Measurements from ENCODE around the gene RABGAP1L.

The RABGAP1L gene

DNA sequence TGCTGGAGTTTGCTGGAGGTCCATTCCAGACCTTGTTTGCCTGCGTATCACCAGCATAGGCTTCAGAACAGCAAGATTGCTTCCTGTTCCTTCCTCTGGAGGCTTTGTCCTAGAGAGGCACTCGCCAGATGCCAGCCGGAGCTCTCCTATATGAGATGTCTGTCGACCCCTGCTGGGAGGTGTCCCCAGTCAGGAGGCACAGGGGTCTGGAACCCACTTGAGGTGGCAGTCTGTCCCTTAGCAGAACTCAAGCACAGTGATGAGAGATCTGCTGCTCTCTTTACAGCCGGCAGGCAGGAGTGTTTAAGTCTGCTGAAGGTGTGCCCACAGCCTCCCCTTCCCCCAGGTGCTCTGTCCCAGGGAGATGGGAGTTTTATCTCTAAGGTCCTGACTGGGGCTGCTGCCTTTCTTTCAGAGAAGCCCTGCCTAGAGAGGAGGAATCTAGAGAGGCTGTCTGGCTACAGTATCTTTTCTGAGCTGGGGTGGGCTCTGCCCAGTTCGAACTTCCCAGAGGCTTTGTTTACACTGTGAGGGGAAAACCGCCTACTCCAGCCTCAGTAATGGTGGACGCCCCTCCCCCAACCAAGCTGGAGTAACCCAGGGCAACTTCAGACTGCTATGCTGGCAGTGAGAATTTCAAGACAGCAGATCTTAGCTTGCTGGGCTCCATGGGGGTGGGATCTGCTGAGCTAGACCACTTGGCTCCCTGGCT lies 493.4 kb downstream of the RABGAP1L start:
- H3K4me3 ChIP-seq (ENCODE audit: low read length): no peak overlapping the region
- no peak for TF ChIP-seq CTCF (conservative IDR thresholded peaks at IDR 0.05; ENCODE audit: low read depth, low read length)
- DNase-seq (ENCODE audit: low read depth): no peak

- no peak overlapping the region for H3K4me3 ChIP-seq (ENCODE audit: low read length)
- TF ChIP-seq CTCF (conservative IDR thresholded peaks at IDR 0.05; ENCODE audit: low read depth, low read length): no peak
- no peak for DNase-seq (ENCODE audit: low read depth)
Measured at GRCh38 chr1:174654560-174654959, 495.2 kb downstream of the RABGAP1L start.

GRCh38 chr1:174656409-174657059 lies 497.2 kb downstream of the RABGAP1L start:
- DNase-seq (ENCODE audit: low read depth): no peak
- H3K4me3 ChIP-seq (ENCODE audit: low read length): no peak overlapping the region
- TF ChIP-seq CTCF (conservative IDR thresholded peaks at IDR 0.05; ENCODE audit: low read depth, low read length): no peak

DNA sequence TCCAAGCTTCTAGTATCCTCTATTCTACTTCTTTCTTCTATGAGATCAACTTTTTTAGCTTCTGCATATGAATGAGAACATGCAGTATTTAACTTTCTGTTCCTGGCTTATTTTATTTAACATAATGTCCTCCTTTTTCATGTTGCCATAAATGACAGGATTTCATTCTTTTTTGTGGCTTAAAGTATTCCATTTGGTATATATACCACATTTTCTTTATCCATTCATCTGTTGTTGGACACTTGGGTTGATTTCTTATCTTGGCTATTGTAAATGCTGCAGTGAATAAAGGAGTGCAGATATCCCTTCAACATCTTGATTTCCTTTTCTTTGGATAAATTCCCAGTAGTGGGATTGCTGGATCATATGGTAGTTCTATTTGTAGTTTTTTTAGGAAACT lies 498.1 kb downstream of the RABGAP1L start:
- no peak overlapping the region for H3K4me3 ChIP-seq (ENCODE audit: low read length)
- no peak for DNase-seq (ENCODE audit: low read depth)
- no peak for TF ChIP-seq CTCF (conservative IDR thresholded peaks at IDR 0.05; ENCODE audit: low read depth, low read length)

DNA sequence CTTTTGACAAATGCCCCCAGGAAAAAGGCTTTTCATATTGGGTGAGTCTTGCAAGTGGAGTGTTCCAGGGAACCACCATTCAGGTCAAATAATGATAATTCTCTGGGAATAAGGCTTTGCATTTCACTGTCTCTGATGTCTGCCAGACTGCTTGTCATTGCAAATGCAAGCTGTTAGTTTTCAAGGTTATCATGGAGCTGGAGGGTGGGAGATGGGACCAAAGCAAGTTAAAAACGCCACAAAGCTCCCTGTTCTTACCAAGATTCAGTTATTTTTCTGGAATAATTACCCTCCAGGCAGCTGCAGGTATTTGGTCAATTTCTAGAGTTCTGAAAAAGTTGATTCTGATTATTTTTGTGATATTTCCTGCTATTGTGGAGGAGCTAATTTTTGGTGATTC lies 498.6 kb downstream of the RABGAP1L start:
- TF ChIP-seq CTCF (conservative IDR thresholded peaks at IDR 0.05; ENCODE audit: low read depth, low read length): no peak
- DNase-seq (ENCODE audit: low read depth): no peak
- no peak overlapping the region for H3K4me3 ChIP-seq (ENCODE audit: low read length)

- no peak overlapping the region for H3K4me3 ChIP-seq (ENCODE audit: low read length)
- no peak for TF ChIP-seq CTCF (conservative IDR thresholded peaks at IDR 0.05; ENCODE audit: low read depth, low read length)
- no peak for DNase-seq (ENCODE audit: low read depth)
Measured at GRCh38 chr1:174659823-174660222, 500.5 kb downstream of the RABGAP1L start.

- no peak for DNase-seq (ENCODE audit: low read depth)
- H3K4me3 ChIP-seq (ENCODE audit: low read length): no peak overlapping the region
- TF ChIP-seq CTCF (conservative IDR thresholded peaks at IDR 0.05; ENCODE audit: low read depth, low read length): no peak
Measured at GRCh38 chr1:174660476-174660875, 501.2 kb downstream of the RABGAP1L start.

All from retinal pigment epithelial cell (primary cell).